ENCODE data around the gene SHISAL1.

The SHISAL1 gene

GRCh38 chr22:44298406-44299091 lies 14.2 kb downstream of the SHISAL1 start:
- FAIRE-seq: no peak

GRCh38 chr22:44297470-44298061 lies 15.2 kb downstream of the SHISAL1 start:
- FAIRE-seq: no peak

- peak; percentile 58 for FAIRE-seq
These were observed 17.3 kb downstream of the SHISAL1 start for GRCh38 chr22:44295406-44295805.

GRCh38 chr22:44293876-44294275 lies 18.9 kb downstream of the SHISAL1 start:
- no peak for FAIRE-seq

- FAIRE-seq: no peak
These were observed 19.7 kb downstream of the SHISAL1 start for GRCh38 chr22:44293034-44293433.

- FAIRE-seq: no peak
These were observed 20.2 kb downstream of the SHISAL1 start for GRCh38 chr22:44292521-44292920.

GRCh38 chr22:44291674-44292360 lies 20.9 kb downstream of the SHISAL1 start:
- no peak for FAIRE-seq

GRCh38 chr22:44291265-44291664 lies 21.5 kb downstream of the SHISAL1 start:
- no peak for FAIRE-seq

GRCh38 chr22:44289414-44290171 lies 23.2 kb downstream of the SHISAL1 start:
- FAIRE-seq: no peak

- no peak for FAIRE-seq
These were observed 23.8 kb downstream of the SHISAL1 start for GRCh38 chr22:44288913-44289312.

GRCh38 chr22:44287741-44288140 lies 25.0 kb downstream of the SHISAL1 start:
- no peak for FAIRE-seq

- FAIRE-seq: no peak
These were observed 25.5 kb downstream of the SHISAL1 start for GRCh38 chr22:44287121-44287693.

GRCh38 chr22:44286646-44287045 lies 26.1 kb downstream of the SHISAL1 start:
- no peak for FAIRE-seq

- no peak for FAIRE-seq
These were observed 28.0 kb downstream of the SHISAL1 start for GRCh38 chr22:44284711-44285110.

GRCh38 chr22:44281768-44282637 lies 30.7 kb downstream of the SHISAL1 start:
- no peak for FAIRE-seq

GRCh38 chr22:44280665-44281188 lies 32.0 kb downstream of the SHISAL1 start:
- no peak for FAIRE-seq

- FAIRE-seq: no peak
These were observed 33.7 kb downstream of the SHISAL1 start for GRCh38 chr22:44279069-44279360.

GRCh38 chr22:44278243-44279068 lies 34.3 kb downstream of the SHISAL1 start:
- no peak for FAIRE-seq

GRCh38 chr22:44277386-44278135 lies 35.2 kb downstream of the SHISAL1 start:
- FAIRE-seq: no peak

GRCh38 chr22:44276706-44277356 lies 35.9 kb downstream of the SHISAL1 start:
- FAIRE-seq: no peak
